ENCODE results near the gene MYH14. TPM values are rescaled to one million over a fixed set of nuclear protein-coding genes. Genes with fewer than 3 reads are reported as not detected.

MYH14 gene
- total RNA-seq, 6 donors from 2014 or later = 145 to 351 (median 208) TPM

Small RNA genes within 50 kb of the gene (small RNA-seq; reads per million reads assigned to genes)
- gene RF00017 = 0 reads per million in 4 donors

Other genes with a start within 250 kb of the MYH14 start
- gene SIGLEC11, start 242.4 kb upstream of the MYH14 start, total RNA-seq = 1 to 10 TPM; 2.0 to 7.3 (median 4.4) TPM
- 10 to 100 TPM; 28.6 to 82.8 (median 38.4) TPM for gene VRK3, start 178.2 kb upstream of the MYH14 start, total RNA-seq
- 10 to 100 TPM in 1 of 6 donors, 1 to 10 TPM in 5; 3.8 to 12.5 (median 6.3) TPM for gene ZNF473, start 177.6 kb upstream of the MYH14 start, total RNA-seq
- not detected for gene IZUMO2, start 40.3 kb upstream of the MYH14 start, total RNA-seq
- 10 to 100 TPM in 4 of 6 donors, 1 to 10 TPM in 2; 3.8 to 15.7 (median 12.2) TPM for gene KCNC3, start 125.8 kb downstream of the MYH14 start, total RNA-seq
- gene NAPSA, start 162.0 kb downstream of the MYH14 start, total RNA-seq = 1,000 to 10,000 TPM; 1,043 to 3,140 (median 1,660) TPM
- gene NR1H2, start 172.8 kb downstream of the MYH14 start, total RNA-seq = 100 to 1,000 TPM in 4 of 6 donors, 10 to 100 TPM in 2; 98.3 to 170 (median 123) TPM
- gene POLD1, start 180.7 kb downstream of the MYH14 start, total RNA-seq = 10 to 100 TPM; 20.5 to 66.0 (median 44.0) TPM
- gene SPIB, start 215.3 kb downstream of the MYH14 start, total RNA-seq = 1 to 10 TPM in 1 of 6 donors, under 1 TPM in 3, not detected in 2; 0.13 to 2.1 (median 0.56) TPM
- under 1 TPM in 2 of 6 donors, not detected in 4; 0.09 to 0.17 TPM for gene MYBPC2, start 229.3 kb downstream of the MYH14 start, total RNA-seq